HCT116 (cell line): ENCODE data around the gene DDA1. TPM values are rescaled to one million over a fixed set of nuclear protein-coding genes. Genes with fewer than 3 reads are reported as not detected.

Experiments used
- ATAC-seq: fragments of 200-7000 bp; cut with Tn5 transposase; 2 replicates; pipeline ENCODE4 v1.9.1; 2020; ENCODE audit warnings: mild to moderate bottlenecking, moderate library complexity
- BruUV-seq: library from RNA; stranded (reverse); fragments of 400-500 nt; replicated peaks from 2 replicates; lab custom pipeline; 2021; lab: Mats Ljungman, UMichigan
- CTCF ChIA-PET: fragments of 300-600 bp; sonication (Branson Sonifier 250); formaldehyde crosslinking; loops from one replicate; lab custom pipeline; 2021; ENCODE audit warnings: antibody characterized with exemption; lab: Charles Lee
- POLR2A ChIA-PET: fragments of 300-600, 350-600 bp; sonication (Branson Sonifier 250); formaldehyde crosslinking; loops from one replicate; lab custom pipeline; 2021; ENCODE audit warnings: antibody characterized with exemption; lab: Charles Lee
- RAD21 ChIA-PET, 2 experiments: fragments of 300-600 bp; sonication (Branson Sonifier 250); formaldehyde crosslinking; loops; one replicate each; lab custom pipeline; 2023; ENCODE audit warnings: low total read pairs in 2 of 2; ENCODE audit not compliant: uncharacterized antibody in 2 of 2, unreplicated experiment in 2 of 2, low non-redundant PET in 1 of 2; lab: Charles Lee
- DNase-seq: peaks from one replicate; pipeline ENCODE4 v3.0.0-alpha.2; 2010; ENCODE audit warnings: low read depth, low spot score
- H2AFZ ChIP-seq: fragments of 200-600 bp; shearing (Covaris generic), sonication (generic); 2 replicates; pipeline ENCODE4 v1.6.1; 2017; ENCODE audit warnings: low read depth, mixed run types, mixed read lengths, antibody characterized with exemption, low read length; ENCODE audit not compliant: poor library complexity, severe bottlenecking
- H3K27ac ChIP-seq: 2 replicates; pipeline ENCODE4 v1.5.1; 2012; ENCODE audit warnings: low read depth, low read length
- H3K27me3 ChIP-seq: fragments of 200-600 bp; sonication (generic); 2 replicates; pipeline ENCODE4 v1.6.1; 2016; ENCODE audit warnings: mixed run types, low read length, mixed read lengths; ENCODE audit not compliant: insufficient read depth
- H3K36me3 ChIP-seq, 2 experiments: fragments of 200-500 bp in 1 of 2; fragments of 200-600 bp in 1 of 2; sonication (Bioruptor generic) in 1 of 2; sonication (generic) in 1 of 2; 2 replicates each; pipeline versions ENCODE4 v1.5.1 to v1.6.1; 2014 to 2016; ENCODE audit warnings: low read length in 2 of 2, inconsistent platforms in 1 of 2, mixed read lengths in 1 of 2, mixed run types in 1 of 2; ENCODE audit not compliant: insufficient read depth in 2 of 2, control insufficient read depth in 1 of 2
- H3K4me1 ChIP-seq, 2 experiments: fragments of 200-600 bp in 1 of 2; sonication (generic) in 1 of 2; 2 replicates each; pipeline versions ENCODE4 v1.5.1 to v1.6.1; 2012 to 2017; ENCODE audit warnings: low read length in 2 of 2, inconsistent platforms in 1 of 2, mild to moderate bottlenecking in 1 of 2, mixed read lengths in 1 of 2, mixed run types in 1 of 2, moderate library complexity in 1 of 2; ENCODE audit not compliant: insufficient read depth in 2 of 2, control insufficient read depth in 1 of 2
- H3K4me2 ChIP-seq: fragments of 200-600 bp; sonication (generic); 2 replicates; pipeline ENCODE4 v1.6.1; 2017; ENCODE audit warnings: mixed run types, low read length, mixed read lengths
- H3K4me3 ChIP-seq, 2 experiments: fragments of 200-600 bp in 1 of 2; sonication (generic) in 1 of 2; replicated peaks in 1 of 2; 2 replicates each; pipeline ENCODE4 v1.5.1; 2011 to 2016; ENCODE audit warnings: low read length in 2 of 2, control low read depth in 1 of 2, low read depth in 1 of 2, mild to moderate bottlenecking in 1 of 2, mixed read lengths in 1 of 2, mixed run types in 1 of 2
- H3K79me2 ChIP-seq: fragments of 200-600 bp; sonication (generic); 2 replicates; pipeline ENCODE4 v1.6.1; 2017; ENCODE audit warnings: mild to moderate bottlenecking, mixed run types, low read length, moderate library complexity, mixed read lengths; ENCODE audit not compliant: insufficient read depth
- H3K9ac ChIP-seq: fragments of 200-600 bp; sonication (generic); 2 replicates; pipeline ENCODE4 v1.6.1; 2016; ENCODE audit warnings: low read length, mixed read lengths
- H3K9me2 ChIP-seq: fragments of 200-600 bp; sonication (generic), shearing (Covaris generic); 2 replicates; pipeline ENCODE4 v1.6.1; 2017; ENCODE audit warnings: mixed run types, mild to moderate bottlenecking, moderate library complexity; ENCODE audit not compliant: insufficient read depth
- H3K9me3 ChIP-seq, 2 experiments: fragments of 200-500 bp in 1 of 2; fragments of 200-600 bp in 1 of 2; sonication (Bioruptor generic) in 1 of 2; sonication (generic) in 1 of 2; 2 replicates each; pipeline ENCODE4 v1.6.1; 2014 to 2017; ENCODE audit warnings: low read length in 2 of 2, mixed read lengths in 2 of 2, inconsistent platforms in 1 of 2, low read depth in 1 of 2, mild to moderate bottlenecking in 1 of 2, mixed run types in 1 of 2, moderate library complexity in 1 of 2; ENCODE audit not compliant: control insufficient read depth in 1 of 2, insufficient read depth in 1 of 2
- H4K20me1 ChIP-seq: fragments of 200-600 bp; sonication (generic), shearing (Covaris generic); 2 replicates; pipeline ENCODE4 v1.6.1; 2017; ENCODE audit warnings: mixed run types, mild to moderate bottlenecking, moderate library complexity; ENCODE audit not compliant: insufficient read depth
- ATF3 ChIP-seq: IDR thresholded peaks from 2 replicates; pipeline ENCODE4 v1.6.1; 2012
- CTCF ChIP-seq, 3 experiments: fragments of 200-600 bp in 1 of 3; sonication (generic) in 1 of 3; IDR thresholded peaks in 2 of 3; conservative IDR thresholded peaks in 1 of 3; 2 replicates each; pipeline ENCODE4 v1.5.1; 2012 to 2017; ENCODE audit warnings: low read depth in 2 of 3, low read length in 2 of 3, antibody characterized with exemption in 1 of 3, borderline replicate concordance in 1 of 3, control low read depth in 1 of 3, mild to moderate bottlenecking in 1 of 3, mixed read lengths in 1 of 3, mixed run types in 1 of 3, moderate library complexity in 1 of 3; ENCODE audit not compliant: insufficient read depth in 1 of 3
- EGR1 ChIP-seq: IDR thresholded peaks from 2 replicates; pipeline ENCODE4 v1.6.1; 2012; ENCODE audit warnings: low read depth
- EZH2 ChIP-seq: fragments of 200-600 bp; sonication (generic); IDR thresholded peaks from 2 replicates; pipeline ENCODE4 v1.6.1; 2017; ENCODE audit warnings: antibody characterized with exemption, mixed run types
- FOSL1 ChIP-seq: IDR thresholded peaks from 2 replicates; pipeline ENCODE4 v1.6.1; 2012; ENCODE audit warnings: low read depth
- JUND ChIP-seq: IDR thresholded peaks from 2 replicates; pipeline ENCODE4 v1.6.1; 2012
- REST ChIP-seq: IDR thresholded peaks from 2 replicates; pipeline ENCODE4 v1.6.1; 2012; ENCODE audit warnings: low read depth
- SIN3A ChIP-seq: IDR thresholded peaks from 2 replicates; pipeline ENCODE4 v1.6.1; 2012; ENCODE audit warnings: low read depth
- SP1 ChIP-seq: IDR thresholded peaks from 2 replicates; pipeline ENCODE4 v1.6.1; 2012; ENCODE audit warnings: low read depth
- SRF ChIP-seq: IDR thresholded peaks from 2 replicates; pipeline ENCODE4 v1.6.1; 2012; ENCODE audit warnings: low read depth
- ZFX ChIP-seq: fragments of 450-650 bp; IDR thresholded peaks from 2 replicates; pipeline ENCODE4 v1.6.1; 2017
- ZNF274 ChIP-seq: fragments of 200-500 bp; sonication (Bioruptor generic); IDR thresholded peaks from 2 replicates; pipeline ENCODE4 v1.6.1; 2014; ENCODE audit warnings: mild to moderate bottlenecking, low read depth, low read length, inconsistent platforms
- intact Hi-C: fragments of 100-400 bp; cut with micrococcal nuclease; formaldehyde crosslinking; loops from 2 replicates; pipeline ENCODE4 v1.10.0; 2022
- total RNA-seq: library from RNA; stranded (reverse); gene quantifications from one replicate; pipeline ENCODE4 v1.2.1, GENCODE V29; 2021; ENCODE audit not compliant: unreplicated experiment

Gene DDA1
- total RNA-seq, 1 experiment from 2014 or later: 68.6 TPM

GRCh38 chr19:17347361-17347760, 38.0 kb downstream of the DDA1 start:
- ATAC-seq: no peak
- no peak for TF ChIP-seq EZH2
- Histone ChIP-seq H3K9me2 (no peaks in the 10 kb centered on the region), H2AFZ (no peak overlapping the region), H3K27ac (no peak overlapping the region), H3K36me3 (no peaks in the 10 kb centered on the region), H3K9me3 (no peaks in the 10 kb centered on the region), H4K20me1 (no peaks in the 10 kb centered on the region), H3K9ac (no peak overlapping the region), H3K79me2 (no peaks in the 10 kb centered on the region), H3K4me3 (no peak overlapping the region), H3K4me2 (no peak overlapping the region), H3K27me3 (no peaks in the 10 kb centered on the region), H3K4me1 (peaks cover 17 to 28% of the 10 kb centered on the region in 2 experiments; a peak in 3 of 4 replicates)
- intact Hi-C loops: loop anchor here (2.0 kb wide), 1 partner anchor 119 kb away; no protein-coding TSS in a partner anchor
- CTCF ChIA-PET: interaction anchor here (0.7 to 1.8 kb wide), 3 partner anchors 11 to 39 kb away, joined by 3 to 5 read pairs (median 3); no protein-coding TSS in a partner anchor
- POLR2A ChIA-PET: interaction anchor here (1.1 to 2.8 kb wide), 2 partner anchors 13 to 15 kb away, joined by 3 to 12 read pairs; partner anchors contain the start of gene ANO8
- DNase-seq: no peak
- RAD21 ChIA-PET: interaction anchor here in 1 of 2 experiments (0.5 to 0.6 kb wide), 2 partner anchors 39 to 44 kb away, joined by 3 to 6 read pairs; no protein-coding TSS in a partner anchor
- no TSS peak for BruUV-seq

- no peak overlapping the region for H3K9ac ChIP-seq
- no peaks in the 10 kb centered on the region for H3K27me3 ChIP-seq
- ChIA-PET POLR2A (interaction anchor here (1.1 to 2.8 kb wide), 2 partner anchors 13 to 16 kb away, joined by 3 to 12 read pairs; partner anchors contain the start of gene ANO8), RAD21 (no interaction called here), CTCF (interaction anchor here (0.7 to 1.8 kb wide), 3 partner anchors 10 to 39 kb away, joined by 3 to 5 read pairs (median 4); no protein-coding TSS in a partner anchor)
- DNase-seq (no peak), ATAC-seq (no peak)
- H3K9me3 ChIP-seq: no peaks in the 10 kb centered on the region
- no peaks in the 10 kb centered on the region for H3K9me2 ChIP-seq
- H3K36me3 ChIP-seq: no peaks in the 10 kb centered on the region
- peaks cover 17 to 28% of the 10 kb centered on the region in 2 experiments; a peak in 3 of 4 replicates for H3K4me1 ChIP-seq
- H3K79me2 ChIP-seq: no peaks in the 10 kb centered on the region
- H4K20me1 ChIP-seq: no peaks in the 10 kb centered on the region
- no TSS peak for BruUV-seq
- intact Hi-C loops: loop anchor here (2.0 kb wide), 1 partner anchor 119 kb away; no protein-coding TSS in a partner anchor
- H3K4me3 ChIP-seq: no peak overlapping the region
- H3K27ac ChIP-seq: no peak overlapping the region
- H3K4me2 ChIP-seq: no peak overlapping the region; the same call in 1 of the 2 replicates
- H2AFZ ChIP-seq: no peak overlapping the region
- no peak for TF ChIP-seq SP1
- TF ChIP-seq FOSL1: no peak
- no peak for TF ChIP-seq ATF3
- TF ChIP-seq REST: no peak
- TF ChIP-seq JUND: no peak
- TF ChIP-seq EGR1: no peak
- no peak for TF ChIP-seq CTCF (IDR thresholded peaks at IDR 0.05 in 2 of 3, conservative IDR thresholded peaks at IDR 0.05 in 1 of 3; ENCODE audit: borderline replicate concordance in 1 of 3, insufficient read depth in 1 of 3, low read depth in 2 of 3, low read length in 2 of 3)
- no peak for TF ChIP-seq SIN3A
- no peak for TF ChIP-seq SRF
- TF ChIP-seq ZFX: no peak
- TF ChIP-seq ZNF274: no peak
These were observed 38.5 kb downstream of the DDA1 start for GRCh38 chr19:17347877-17348276.
